ENCODE measurements around the gene NUDT3.
"Not testable (repeated sequence)": the region's sequence is repeated elsewhere in the genome, so short reads cannot be mapped to it uniquely, and the experiment has no call there.

NUDT3 gene

DNA sequence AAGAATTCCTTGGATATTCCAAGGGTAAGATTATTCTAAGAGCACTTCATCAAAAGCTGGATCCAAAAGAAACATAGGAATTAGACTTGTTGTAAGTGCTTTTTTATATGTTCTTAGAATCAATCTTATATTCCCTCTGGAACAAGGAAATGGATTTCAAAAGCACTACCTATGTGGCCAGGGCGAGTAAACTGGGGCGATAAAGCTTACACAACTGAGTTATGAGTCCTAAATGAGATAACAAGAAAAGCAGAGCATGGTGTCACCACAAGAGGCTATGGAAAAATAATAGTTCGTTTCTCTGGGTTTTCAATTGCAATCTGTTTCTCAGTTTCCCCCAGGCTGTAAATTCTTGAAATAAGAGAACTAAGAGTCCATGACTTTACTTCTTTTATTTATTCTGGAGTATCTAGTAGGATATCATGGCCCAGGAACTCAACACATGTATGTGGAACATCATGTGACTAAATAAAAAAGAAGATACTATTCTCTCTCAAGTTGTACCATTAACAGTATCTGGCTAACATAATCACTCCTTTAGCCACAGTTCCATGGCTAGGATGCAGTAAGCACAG is 51.5 kb downstream of the NUDT3 start:
- no peak for DNase-seq

- no peak for DNase-seq
Observed at GRCh38 chr6:34340394-34340793, 52.1 kb downstream of the NUDT3 start.

- DNase-seq: no peak
Observed at GRCh38 chr6:34339971-34340370, 52.5 kb downstream of the NUDT3 start.

DNA sequence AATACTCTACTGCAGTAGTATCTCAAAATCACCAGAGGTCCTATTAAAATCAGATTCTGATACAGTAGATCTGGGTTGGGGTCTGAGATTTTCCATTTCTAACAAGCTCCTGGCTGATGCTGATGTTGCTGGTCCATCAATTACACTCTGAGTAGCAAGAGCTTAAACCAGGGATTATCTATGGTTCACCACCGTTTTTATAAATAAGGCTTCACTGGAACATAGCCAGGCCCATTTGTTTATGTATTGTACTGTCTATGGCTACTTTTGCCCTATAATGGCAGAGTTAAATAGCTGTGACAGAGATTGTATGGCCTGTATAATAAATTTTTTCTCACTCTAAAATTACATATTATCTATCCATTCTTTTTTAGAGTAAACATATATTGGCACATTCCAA is 53.0 kb downstream of the NUDT3 start:
- DNase-seq: no peak

DNA sequence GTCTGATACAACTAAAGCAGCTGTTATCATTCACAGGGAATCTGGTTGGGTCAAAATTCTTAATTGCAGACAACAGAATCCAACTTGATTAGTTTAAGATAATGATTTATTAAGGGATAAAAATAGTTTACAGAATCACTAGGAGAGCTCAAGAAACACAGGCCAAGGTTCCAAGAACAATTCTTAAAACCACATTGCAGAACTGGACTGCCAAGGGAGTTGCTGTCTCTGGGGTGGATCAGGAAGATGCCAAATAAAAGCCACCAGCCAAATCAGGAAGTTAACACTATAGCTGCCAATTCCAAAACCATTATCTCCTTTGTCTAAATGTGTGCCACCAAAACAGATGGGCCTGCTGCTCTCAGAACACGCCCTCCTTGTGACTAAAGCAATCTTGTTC is 53.7 kb downstream of the NUDT3 start:
- DNase-seq: no peak

DNA sequence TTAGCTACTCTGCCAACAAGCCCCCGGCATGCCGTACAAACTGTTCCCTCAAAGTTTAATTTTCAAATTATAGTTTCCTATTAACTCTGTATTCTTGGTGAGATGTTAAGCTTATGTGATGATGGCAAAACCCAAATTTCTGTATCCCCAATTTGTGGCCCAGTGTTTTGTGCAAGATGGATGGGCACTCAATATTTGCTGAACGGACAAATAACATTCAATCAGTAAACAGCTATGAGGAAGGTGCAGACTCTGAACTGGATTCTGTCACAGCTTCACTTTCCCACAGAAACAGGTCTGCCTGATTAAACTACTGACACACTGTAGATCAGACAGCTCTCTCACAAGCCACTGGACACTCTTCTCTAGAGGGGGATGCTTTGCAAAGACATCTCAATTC is 54.1 kb downstream of the NUDT3 start:
- DNase-seq: no peak

GRCh38 chr6:34334796-34335416 is 57.6 kb downstream of the NUDT3 start:
- no peak for DNase-seq

- DNase-seq: no peak
Observed at GRCh38 chr6:34333858-34334257, 58.6 kb downstream of the NUDT3 start.

- DNase-seq: no peak
Observed at GRCh38 chr6:34332251-34333198, 59.9 kb downstream of the NUDT3 start.

DNA sequence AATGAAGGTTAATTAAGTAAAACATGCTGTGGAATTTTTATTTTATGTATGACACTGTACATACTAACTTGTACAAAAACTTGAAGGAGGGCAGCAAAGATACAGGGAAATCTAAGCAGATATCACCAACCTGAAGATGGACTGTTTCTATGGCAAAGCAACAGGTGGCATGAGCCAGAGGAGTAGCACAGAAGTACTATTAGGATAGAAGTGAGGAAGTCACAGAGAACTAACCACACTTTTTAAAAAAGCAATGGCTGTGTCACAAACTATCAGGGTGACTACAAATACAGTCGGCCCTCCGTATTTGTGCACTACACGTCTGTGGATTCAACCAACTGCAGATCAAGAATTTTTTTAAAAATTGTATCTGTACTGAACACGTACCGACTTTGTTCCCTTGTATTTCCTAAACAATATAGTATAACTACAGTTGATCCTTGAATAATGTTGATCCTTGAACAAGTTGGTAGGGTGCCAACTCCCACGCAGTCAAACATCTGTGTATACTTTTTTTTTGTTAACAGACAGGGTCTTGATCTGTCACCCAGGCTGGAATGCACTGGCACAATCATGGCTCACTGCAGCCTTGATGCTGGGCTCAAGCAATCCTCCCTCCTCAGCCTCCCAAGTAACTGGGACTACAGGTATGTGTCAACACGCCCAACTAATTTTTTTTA is 61.0 kb downstream of the NUDT3 start:
- DNase-seq: no peak

DNA sequence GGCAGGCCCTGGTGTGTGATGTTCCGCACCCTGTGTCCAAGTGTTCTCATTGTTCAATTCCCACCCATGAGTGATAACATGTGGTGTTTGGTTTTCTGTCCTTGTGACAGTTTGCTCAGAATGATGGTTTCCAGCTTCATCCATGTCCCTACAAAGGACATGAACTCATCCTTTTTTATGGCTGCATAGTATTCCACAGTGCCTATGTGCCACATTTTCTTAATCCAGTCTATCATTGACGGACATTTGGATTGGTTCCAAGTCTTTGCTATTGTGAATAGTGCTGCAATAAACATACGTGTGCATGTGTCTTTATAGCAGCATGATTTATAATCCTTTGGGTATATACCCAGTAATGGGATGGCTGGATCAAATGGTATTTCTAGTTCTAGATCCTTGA is 62.7 kb downstream of the NUDT3 start:
- DNase-seq: not testable (repeated sequence)

GRCh38 chr6:34328969-34329368 is 63.5 kb downstream of the NUDT3 start:
- no peak for DNase-seq

DNA sequence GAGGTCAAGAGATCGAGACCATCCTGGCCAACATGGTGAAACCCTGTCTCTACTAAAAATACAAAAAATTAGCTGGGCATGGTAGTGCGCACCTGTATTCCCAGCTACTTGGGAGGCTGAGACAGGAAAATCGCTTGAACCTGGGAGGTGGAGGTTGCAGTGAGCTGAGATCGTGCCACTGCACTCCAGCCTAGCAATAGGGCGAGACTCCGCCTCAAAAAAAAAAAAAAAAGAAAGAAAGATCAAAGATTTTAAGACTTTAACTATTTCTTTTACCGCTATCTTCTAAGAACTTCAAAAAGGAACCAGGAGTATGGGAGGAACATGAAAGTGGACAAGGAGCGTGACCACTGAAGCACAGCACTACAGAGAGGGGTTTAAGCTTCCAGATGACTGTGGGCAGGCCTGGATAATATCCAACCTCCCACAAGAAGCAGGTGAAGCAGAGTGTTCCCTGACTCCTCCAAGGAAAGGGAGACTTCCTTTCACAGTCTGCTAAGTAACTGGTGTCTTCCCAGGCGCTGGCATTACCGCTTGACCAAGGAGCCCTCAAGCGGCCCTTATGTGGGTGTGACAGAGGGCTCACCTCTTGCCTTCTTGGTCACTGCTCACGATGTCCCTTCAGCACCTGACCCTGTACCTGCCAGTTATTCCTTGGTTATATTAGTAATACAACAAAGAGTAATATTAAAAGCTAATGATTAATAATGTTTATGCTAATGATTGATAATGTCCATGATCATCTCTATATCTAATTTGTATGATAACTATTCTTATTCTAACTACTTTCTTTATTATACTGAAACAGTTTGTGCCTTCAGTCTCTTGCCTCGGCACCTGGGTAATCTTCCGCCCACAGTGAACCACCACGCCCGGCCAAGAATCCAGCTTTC is 64.9 kb downstream of the NUDT3 start:
- DNase-seq: not testable (repeated sequence)

- no peak for DNase-seq
Observed at GRCh38 chr6:34325633-34326032, 66.8 kb downstream of the NUDT3 start.

DNA sequence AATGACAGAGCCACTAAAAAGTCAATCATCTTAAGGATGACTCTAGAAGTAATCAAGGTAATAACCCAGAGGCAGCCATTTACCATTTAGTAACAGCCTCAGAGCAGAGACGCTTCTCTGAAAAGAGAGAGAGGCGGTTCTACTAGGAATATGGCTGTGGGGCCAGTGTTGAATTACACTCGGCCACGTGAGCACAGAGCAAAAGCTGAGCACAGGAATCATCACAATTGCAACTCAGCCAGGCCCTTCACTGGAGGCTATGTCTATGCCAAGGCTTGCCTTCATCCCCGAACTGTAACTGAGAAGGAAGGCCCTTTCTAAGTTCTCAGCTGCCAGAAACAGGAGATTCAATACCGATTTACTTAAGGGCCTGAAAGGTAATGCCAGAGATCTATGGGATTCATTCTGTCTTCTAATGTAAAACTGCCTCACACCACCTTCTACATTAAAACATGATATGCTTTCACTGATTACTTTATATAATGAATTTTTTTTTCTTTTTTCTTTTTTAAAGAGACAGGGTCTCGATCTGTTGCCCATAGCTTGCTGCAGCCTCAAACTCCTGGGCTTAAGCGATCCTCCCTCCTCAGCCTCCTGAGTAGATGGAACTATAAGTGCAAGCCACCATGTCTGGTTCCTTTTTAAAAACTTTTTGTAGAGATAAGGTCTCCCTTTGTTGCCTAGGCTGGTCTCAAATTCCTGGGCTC is 67.6 kb downstream of the NUDT3 start:
- DNase-seq: no peak

GRCh38 chr6:34324221-34324620 is 68.2 kb downstream of the NUDT3 start:
- not testable (repeated sequence) for DNase-seq

DNA sequence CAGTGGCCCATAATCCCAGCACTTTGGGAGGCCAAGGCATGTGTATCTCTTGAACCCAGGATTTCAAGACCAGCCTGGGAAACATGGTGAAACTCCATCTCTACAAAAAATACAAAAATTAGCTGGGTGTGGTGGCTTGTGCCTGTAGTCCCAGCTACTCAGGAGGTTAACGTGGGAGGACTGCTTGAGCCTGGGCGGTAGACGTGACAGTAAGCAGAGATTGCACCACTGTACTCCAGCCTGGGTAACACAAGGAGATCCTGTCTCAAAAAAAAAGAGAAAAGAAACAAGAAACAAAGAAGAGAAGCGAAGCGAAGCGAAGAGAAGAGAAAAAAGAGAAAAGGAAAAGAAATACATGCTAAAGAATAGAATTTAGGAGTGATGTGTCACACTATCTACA is 69.2 kb downstream of the NUDT3 start:
- no peak for DNase-seq

GRCh38 chr6:34322732-34323131 is 69.7 kb downstream of the NUDT3 start:
- DNase-seq: no peak

DNA sequence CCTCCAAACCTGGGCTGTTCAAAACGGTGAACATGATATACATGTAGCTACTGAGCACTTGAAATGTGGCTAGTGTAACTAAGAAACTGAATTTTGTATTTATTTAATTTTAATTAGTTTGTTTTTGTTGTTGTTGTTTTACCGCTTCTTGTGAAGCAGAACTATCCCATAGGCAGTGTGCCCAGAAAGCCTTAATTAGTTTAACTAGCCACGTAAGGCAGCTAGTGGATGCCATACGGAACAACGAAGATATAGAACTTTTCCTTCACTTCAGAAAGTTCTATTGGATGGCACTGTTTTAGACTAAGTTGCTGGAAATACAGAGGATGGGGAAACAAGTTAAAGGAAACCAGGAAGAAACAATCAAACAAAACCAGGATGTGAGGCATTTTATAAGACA is 70.6 kb downstream of the NUDT3 start:
- no peak for DNase-seq

GRCh38 chr6:34319471-34319885 is 73.0 kb downstream of the NUDT3 start:
- no peak for DNase-seq

Data from NCI-H1930 (cell line).